Measurements from ENCODE around the gene FCRL6.

The FCRL6 gene

DNA sequence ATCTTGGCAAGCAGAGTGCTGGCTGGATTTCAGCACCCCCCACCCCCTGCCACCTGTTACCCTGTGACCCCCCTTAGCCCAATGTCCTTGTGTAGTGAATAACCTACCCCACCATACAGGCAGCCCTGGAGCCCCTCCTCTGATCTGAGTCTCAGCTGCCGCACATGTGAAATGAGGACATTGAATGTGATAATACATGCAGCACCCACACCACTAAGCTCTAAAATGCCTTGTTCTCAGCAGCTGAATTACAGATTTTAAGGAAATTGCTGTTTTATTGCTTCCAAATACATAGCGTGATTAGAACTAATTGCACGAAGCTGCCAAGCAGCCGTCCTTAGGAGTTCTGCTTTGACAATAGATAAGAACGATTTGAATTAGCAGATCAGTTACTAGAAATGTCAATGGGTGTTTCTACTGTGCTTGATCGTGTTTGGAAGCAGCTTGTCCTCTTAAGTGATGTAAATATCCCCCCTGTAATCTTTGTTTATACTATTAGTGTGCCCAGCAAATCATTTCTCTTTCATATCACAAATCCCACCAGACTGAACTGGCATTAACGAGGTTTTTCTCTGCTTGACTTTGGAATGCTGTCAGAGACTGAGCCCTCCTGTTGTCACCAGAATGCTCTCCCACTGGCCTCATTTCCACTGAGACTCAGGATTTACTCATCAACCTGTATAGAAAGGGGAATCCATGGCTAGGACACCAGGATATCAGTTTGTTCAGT is 29.4 kb downstream of the FCRL6 start:
- H3K4me3 ChIP-seq (ENCODE audit: low read length) = no peak overlapping the region
- no peak for DNase-seq (ENCODE audit: low read depth)
- no peak for TF ChIP-seq CTCF (conservative IDR thresholded peaks at IDR 0.05; ENCODE audit: low read depth, low read length)

DNA sequence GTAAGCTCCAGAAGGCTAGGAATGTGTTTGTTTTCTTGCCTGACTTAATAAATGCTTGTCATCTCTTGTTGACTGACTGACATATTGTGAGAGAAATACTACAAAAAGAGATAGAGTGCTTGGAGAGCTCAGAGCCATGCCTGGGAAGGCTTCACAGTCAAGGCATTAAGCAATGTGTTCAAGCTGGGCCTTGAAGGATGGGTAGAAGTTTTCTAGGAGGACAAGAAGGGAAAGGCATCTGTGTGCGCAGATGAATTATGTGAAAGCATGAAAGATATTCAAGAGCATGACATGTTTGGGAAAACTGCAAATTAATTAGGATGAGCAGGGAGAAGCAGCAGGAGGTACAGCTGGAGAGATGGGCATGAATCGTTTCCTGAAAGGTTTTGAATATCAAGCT is 30.1 kb downstream of the FCRL6 start:
- no peak for DNase-seq (ENCODE audit: low read depth)
- no peak overlapping the region for H3K4me3 ChIP-seq (ENCODE audit: low read length)
- no peak for TF ChIP-seq CTCF (conservative IDR thresholded peaks at IDR 0.05; ENCODE audit: low read depth, low read length)

DNA sequence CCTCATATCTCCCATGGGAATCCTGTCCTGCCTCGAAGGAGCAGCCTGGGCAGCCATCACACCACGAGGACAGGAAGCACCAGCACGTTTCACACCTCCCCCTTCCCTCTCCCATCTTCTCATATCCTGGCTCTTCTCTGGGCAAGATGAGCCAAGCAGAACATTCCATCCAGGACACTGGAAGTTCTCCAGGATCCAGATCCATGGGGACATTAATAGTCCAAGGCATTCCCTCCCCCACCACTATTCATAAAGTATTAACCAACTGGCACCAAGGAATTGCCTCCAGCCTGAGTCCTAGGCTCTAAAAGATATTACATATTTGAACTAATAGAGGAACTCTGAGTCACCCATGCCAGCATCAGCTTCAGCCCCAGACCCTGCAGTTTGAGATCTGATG is 33.2 kb downstream of the FCRL6 start:
- H3K4me3 ChIP-seq (ENCODE audit: low read length) = no peak overlapping the region
- no peak for DNase-seq (ENCODE audit: low read depth)
- no peak for TF ChIP-seq CTCF (conservative IDR thresholded peaks at IDR 0.05; ENCODE audit: low read depth, low read length)

- no peak overlapping the region for H3K4me3 ChIP-seq (ENCODE audit: low read length)
- no peak for TF ChIP-seq CTCF (conservative IDR thresholded peaks at IDR 0.05; ENCODE audit: low read depth, low read length)
- no peak for DNase-seq (ENCODE audit: low read depth)
These were observed 33.8 kb downstream of the FCRL6 start for GRCh38 chr1:159835862-159836525.

DNA sequence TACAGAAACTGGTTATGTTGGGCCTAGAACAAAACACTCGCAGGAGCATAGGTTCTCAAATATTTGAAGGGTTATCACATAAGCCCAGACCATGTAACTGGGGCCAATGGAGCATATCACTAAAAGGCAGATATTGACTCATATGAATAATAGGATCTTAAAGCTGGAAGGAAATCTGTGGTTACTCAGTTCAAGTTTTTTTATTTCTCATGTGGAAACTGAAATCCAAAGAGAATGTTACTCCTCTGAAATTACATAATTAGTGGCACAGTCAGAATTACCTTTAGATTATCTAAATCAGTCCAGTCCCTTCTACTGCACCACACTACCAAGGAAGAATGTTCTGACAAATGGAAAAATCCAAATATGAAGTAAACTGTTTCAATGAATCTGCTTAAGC is 36.6 kb downstream of the FCRL6 start:
- TF ChIP-seq CTCF (conservative IDR thresholded peaks at IDR 0.05; ENCODE audit: low read depth, low read length) = no peak
- no peak overlapping the region for H3K4me3 ChIP-seq (ENCODE audit: low read length)
- DNase-seq (ENCODE audit: low read depth) = no peak

- no peak overlapping the region for H3K4me3 ChIP-seq (ENCODE audit: low read length)
- no peak for DNase-seq (ENCODE audit: low read depth)
- TF ChIP-seq CTCF (conservative IDR thresholded peaks at IDR 0.05; ENCODE audit: low read depth, low read length) = no peak
These were observed 37.1 kb downstream of the FCRL6 start for GRCh38 chr1:159839116-159839849.

Data from retinal pigment epithelial cell (primary cell).